Fibroblast of mammary gland (primary cell): Measurements from ENCODE around the gene CAMKMT.
A peak's percentile ranks its signal among the peaks of the same experiment; 100 is the strongest.

Source experiments
- DNase-seq: peaks from one replicate; pipeline ENCODE4 v3.0.0-alpha.2; 2010; ENCODE audit warnings: low read depth
- H3K4me3 ChIP-seq: 2 replicates; pipeline ENCODE4 v1.5.1; 2011; ENCODE audit warnings: low read depth, mild to moderate bottlenecking, low read length, moderate library complexity; ENCODE audit not compliant: control insufficient read depth
- CTCF ChIP-seq: conservative IDR thresholded peaks from 2 replicates; pipeline ENCODE4 v1.5.1; 2011; ENCODE audit warnings: low read depth, low read length, inconsistent platforms; ENCODE audit not compliant: control insufficient read depth, insufficient read depth

The CAMKMT gene

DNA sequence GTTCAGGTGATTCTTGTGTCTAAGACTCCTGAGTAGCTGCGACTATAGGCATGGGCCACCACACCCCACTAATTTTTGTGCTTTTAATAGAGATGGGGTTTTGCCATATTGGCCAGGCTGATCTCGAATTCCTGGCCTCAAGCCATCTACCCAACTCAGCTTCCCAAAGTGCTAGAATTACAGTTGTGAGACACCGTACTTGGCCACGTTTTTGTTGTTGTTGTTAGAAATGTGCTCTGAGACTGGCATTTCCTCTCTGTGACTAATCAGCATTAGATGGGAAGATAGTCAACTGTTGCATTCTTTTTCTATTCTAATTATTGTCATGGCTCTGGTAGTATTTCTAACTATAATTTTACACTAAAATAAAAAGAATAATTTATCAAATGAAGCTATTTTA, 191.7 kb downstream of the CAMKMT start:
- TF ChIP-seq CTCF = no peak
- no peak overlapping the region for H3K4me3 ChIP-seq
- peak; percentile 85 for DNase-seq

- DNase-seq = no peak
- no peak overlapping the region for H3K4me3 ChIP-seq
- TF ChIP-seq CTCF = no peak
Observed at GRCh38 chr2:44555700-44556099, 194.0 kb downstream of the CAMKMT start.

- DNase-seq = no peak
- TF ChIP-seq CTCF = no peak
- no peak overlapping the region for H3K4me3 ChIP-seq
Observed at GRCh38 chr2:44559108-44559507, 197.4 kb downstream of the CAMKMT start.

GRCh38 chr2:44560352-44560751, 198.6 kb downstream of the CAMKMT start:
- no peak overlapping the region for H3K4me3 ChIP-seq
- TF ChIP-seq CTCF = peak; percentile 18
- DNase-seq = peak; percentile 24

- no peak for DNase-seq
- no peak for TF ChIP-seq CTCF
- H3K4me3 ChIP-seq = no peak overlapping the region
Observed at GRCh38 chr2:44560941-44561340, 199.2 kb downstream of the CAMKMT start.

- no peak for DNase-seq
- TF ChIP-seq CTCF = no peak
- no peak overlapping the region for H3K4me3 ChIP-seq
Observed at GRCh38 chr2:44562737-44563136, 201.0 kb downstream of the CAMKMT start.

- no peak for TF ChIP-seq CTCF
- no peak overlapping the region for H3K4me3 ChIP-seq
Observed at GRCh38 chr2:44564752-44565151, 203.0 kb downstream of the CAMKMT start.

More at GRCh38 chr2:44564752-44565151, 203.0 kb downstream of the CAMKMT start:
- DNase-seq = no peak
